NAMALWA (cell line): ENCODE measurements around the gene HDGFL1.

Experiments used
- DNase-seq: peaks from one replicate; pipeline ENCODE4 v3.0.0-alpha.2; 2015; ENCODE audit warnings: low spot score

HDGFL1 gene

DNA sequence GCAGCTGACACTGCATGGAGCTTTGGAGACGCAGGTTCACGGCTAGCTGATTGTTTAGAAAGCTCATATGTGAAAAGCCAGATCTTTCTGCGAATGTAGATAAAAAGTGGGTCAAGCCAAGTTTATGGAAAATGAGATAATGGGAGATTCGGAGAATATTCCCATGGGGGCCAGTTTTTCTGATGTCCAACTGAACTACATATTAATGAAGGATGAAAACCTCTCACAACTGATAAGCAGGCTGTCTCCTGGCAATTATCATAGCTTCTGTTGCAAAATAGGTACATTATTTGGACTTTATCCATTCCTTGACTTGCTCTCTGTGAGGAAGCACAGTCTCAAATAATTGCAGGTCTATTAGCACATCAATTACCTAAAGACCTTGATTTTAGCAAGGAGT is 21.1 kb downstream of the HDGFL1 start:
- no peak for DNase-seq

DNA sequence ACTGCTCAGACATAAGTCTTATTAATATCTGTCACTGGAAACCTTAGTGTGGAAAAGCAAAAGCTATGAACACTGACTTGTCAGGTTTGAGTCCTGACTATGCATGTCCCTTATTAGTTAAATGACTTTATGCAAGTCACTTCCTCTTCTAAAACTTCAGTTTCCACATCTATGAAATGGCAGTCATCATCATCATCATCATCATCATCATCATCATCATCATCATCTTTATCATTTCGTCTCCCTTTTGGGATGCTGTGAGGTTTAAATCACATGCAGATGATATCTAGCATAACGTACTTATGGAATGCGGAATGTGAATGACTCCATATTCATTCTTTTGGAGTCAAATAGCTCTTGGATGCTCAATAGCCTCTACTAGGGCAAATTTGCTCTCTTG is 24.5 kb downstream of the HDGFL1 start:
- no peak for DNase-seq

DNA sequence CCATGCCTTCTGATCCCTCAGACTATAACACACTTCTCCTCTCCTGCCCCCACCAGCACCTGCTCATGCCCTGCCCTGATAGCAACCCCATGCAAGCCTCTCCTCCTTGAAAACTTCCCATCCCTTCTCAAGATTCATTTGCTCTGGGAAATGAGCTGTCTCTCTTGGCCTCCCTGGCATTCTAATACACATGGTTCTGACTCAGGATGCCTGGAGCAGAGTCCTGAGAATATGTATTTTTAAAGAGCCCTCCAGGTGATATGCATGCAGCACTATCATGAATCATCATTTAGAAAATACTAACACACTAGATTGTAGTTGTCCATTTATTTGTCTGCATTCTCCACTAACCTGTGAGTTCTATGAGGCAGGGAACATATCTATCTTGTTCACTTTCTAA is 26.6 kb downstream of the HDGFL1 start:
- DNase-seq = no peak

DNA sequence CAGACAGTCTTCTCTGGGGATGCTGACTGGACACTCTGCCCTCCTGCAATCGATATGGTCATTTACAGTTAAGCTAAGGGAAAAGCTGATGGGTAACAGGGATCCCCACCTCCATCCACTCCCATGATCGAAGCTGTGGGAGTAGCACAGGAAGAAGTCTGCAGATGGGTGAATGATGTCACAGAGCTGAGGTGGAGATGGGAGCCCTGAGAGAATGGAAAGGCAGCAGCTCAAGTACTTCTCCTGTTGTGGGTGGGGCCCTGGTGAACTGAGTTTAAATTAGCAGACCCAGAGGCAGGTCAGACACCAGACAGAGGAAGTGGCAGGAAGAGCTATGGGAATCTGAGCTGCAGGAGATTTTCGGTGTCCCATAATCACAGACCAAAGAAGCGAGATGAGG is 29.0 kb downstream of the HDGFL1 start:
- no peak for DNase-seq

DNA sequence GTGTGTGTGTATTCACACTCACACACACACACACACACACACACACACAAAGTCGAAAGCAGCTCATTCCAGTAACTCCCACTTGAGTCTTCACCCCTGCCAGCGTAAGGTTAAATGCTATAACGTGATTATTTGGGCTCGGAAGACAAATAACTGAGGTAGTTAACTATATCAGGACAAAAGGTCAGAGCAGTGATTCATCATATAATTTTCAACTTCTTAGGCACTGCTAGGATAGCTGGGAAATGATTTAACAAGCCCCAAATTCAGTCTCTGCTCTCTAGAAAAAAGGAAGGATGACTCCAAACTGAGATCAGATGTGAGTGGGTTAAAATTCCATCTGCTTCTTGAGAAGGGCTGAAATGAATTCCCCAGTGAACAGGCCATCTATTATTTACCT is 30.7 kb downstream of the HDGFL1 start:
- DNase-seq = no peak

DNA sequence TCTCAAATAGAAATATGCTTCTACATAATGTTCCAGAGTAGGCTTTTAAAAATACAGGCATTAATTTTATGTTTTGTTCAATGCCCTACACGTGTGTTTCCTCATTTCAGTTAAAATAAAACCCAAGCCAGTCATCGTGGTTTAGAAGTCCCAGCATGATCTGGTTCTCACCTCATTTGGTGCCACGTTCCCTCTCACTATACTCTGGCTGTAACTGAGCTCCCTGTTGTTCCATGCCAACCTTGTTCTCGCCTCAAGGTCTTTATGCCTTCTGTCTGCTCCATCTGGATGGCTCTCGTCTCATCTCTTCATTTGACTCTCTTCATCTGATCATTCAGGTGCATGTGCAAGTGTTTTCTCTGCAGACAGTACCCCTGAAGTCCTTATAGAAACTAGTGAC is 32.6 kb downstream of the HDGFL1 start:
- DNase-seq = no peak

DNA sequence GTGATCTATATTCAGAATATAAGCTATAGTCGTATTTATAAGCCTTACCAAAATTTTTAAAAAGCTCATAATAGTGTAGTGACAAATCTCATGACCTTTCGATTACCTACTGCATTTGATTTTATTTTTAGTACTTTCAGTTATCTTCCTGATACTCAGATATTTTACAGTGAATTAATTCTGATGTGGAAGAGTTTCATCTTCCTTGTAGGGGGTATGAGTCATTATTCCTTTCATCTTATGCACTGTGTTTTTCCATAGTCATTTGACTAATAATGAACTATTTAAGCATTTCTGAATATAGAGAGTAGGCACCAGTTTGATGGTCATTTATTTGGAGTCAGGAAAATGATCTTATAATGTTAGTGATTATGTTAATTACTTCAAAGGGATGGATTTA is 36.4 kb downstream of the HDGFL1 start:
- DNase-seq = no peak

DNA sequence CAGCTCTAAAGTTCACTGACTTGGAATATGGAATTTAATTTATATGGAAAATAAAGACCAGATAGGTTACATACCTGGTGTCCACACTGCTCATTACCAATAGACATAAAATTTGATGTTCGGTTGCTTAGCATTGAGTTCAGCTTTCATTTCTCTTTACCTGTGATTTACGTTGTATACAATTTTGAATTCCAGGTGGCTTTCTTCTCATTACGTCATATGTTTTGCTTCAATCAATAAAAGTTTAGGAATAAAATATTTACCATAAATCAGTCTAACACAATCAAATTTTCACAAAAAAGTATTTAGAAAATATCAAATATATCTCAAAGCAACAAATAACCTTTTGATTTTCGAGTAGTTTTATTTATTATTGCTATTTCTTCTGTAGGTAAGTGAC is 40.8 kb downstream of the HDGFL1 start:
- DNase-seq = no peak

DNA sequence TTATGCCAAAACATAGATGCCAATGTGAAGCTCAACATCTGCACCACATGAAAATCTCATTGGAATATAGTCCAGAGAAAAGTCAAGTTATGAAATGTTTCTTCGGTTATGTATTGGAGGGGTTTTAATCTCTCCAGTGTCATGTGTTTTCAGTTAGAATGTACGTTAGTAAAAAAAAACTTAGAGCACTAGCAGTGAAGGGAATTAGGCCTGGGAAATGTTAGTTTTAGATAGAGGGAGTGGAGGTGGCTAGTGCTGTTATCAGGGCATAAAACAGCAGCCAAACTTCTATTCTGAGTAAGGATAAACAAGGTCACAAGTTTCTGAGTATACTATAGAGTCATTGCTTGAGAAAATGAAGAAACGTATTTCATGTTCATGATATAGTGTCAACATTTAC is 42.9 kb downstream of the HDGFL1 start:
- DNase-seq = no peak

DNA sequence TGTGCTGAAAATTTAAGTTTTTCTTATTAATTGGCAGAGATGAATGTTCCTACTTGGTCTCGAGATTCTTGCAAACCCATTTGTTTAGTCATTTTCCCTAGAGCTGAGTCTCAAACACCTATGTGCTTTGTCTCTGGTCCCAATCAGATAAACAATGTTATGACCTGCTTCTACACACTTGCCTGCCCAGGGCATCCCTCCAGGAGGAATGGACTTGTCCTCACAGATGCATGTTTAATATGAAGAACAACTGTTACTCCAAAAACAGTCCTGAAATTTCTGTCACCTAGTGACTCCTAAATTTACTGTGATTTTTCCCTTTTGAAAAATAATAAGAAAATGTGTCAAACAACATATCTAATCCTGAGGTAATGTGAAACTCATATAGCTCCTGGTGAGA is 43.7 kb downstream of the HDGFL1 start:
- DNase-seq = no peak

DNA sequence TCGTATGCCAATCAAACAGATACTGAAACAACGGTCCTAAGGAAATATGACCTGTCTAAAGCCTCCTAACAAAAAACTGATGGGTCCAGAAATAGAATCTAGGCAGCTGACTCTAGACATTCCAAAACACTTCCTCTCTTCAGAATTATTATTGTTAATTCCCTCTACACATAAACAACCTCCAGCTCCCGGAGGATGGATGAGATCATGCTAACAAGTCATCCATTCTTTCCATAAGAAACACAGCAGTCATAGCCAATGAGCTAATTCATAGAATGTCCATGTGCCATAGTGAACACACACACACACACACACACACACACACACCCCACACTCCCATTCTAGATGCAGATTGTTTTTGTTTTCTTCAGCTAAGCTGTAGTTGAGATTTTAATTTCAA is 44.3 kb downstream of the HDGFL1 start:
- no peak for DNase-seq

DNA sequence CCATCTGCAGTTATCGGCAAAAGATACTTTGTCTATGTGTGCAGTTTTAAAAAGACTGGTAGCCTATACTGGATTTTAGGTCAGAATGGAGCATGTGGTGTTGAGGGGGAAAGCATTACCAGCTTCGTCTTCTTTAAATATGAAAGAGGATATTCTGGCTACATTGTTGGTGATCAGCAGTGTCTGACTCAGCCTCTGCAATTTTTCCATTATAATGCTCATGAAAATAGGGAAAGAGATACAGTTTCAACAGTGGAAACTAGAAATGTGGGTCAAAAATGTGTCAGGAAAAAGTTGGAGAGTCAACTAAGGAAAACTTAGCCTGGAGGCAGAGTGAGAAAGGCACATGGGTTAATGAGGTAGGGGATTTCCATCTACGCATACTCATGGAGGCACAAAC is 45.2 kb downstream of the HDGFL1 start:
- DNase-seq = no peak

DNA sequence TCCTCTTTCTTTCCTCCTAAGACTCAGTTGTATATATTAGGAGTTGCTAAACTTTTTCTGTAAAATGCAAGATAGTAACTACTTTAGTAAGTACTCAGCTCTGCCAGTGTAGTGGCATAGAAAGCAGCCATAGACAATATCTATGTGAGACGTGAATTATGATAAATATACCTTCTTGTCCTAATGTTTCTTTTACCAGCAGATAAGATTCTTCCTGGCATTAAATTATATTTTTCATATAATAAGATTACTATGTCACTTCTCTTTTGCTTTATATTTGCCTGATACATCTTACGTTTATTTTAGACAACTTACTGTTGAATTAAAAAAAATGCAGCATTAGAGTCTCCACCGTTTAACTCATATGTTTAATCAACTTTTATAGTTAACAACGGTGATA is 51.7 kb downstream of the HDGFL1 start:
- no peak for DNase-seq
